Uterus (tissue), 2 donors: ENCODE measurements around the gene TEX264.

Experiments
- POLR2A ChIP-seq, 2 donors: fragments of 450-650 bp; IDR thresholded peaks; one replicate each; pipeline ENCODE4 v1.6.1; 2016; ENCODE audit warnings: antibody characterized with exemption in 2 of 2, mild to moderate bottlenecking in 1 of 2, moderate library complexity in 1 of 2
- TF ChIP-seq, protein P1 (sequence below), 4 experiments: fragments of 200-600 bp in 2 of 4; fragments of 450-650 bp in 2 of 4; sonication (generic) in 2 of 4; IDR thresholded peaks; one replicate each; pipeline ENCODE4 v1.5.1; 2016 to 2019; ENCODE audit warnings: antibody characterized with exemption in 4 of 4, mild to moderate bottlenecking in 2 of 4, moderate library complexity in 1 of 4

DNA sequence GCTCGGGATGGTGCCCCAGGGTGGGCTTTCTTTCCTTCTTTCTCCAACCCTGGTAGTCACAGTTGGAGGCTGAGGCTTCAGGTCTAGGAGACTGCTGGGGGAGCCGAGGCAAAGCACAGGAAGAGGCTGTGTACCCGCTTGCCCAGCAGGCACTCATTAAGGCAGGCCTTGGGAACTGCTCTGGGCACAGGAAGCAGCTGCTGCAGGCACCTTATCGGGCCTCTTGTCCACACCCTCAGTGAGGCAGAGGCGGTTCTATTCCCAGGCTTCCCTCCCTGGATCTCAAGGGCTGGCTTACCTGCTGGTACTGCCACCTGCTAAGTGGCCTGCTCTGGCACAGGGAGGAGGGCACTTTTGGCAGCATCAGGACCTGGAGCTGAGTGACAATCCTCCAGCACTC is 20.0 kb downstream of the TEX264 start:
- TF ChIP-seq, protein P1, sequence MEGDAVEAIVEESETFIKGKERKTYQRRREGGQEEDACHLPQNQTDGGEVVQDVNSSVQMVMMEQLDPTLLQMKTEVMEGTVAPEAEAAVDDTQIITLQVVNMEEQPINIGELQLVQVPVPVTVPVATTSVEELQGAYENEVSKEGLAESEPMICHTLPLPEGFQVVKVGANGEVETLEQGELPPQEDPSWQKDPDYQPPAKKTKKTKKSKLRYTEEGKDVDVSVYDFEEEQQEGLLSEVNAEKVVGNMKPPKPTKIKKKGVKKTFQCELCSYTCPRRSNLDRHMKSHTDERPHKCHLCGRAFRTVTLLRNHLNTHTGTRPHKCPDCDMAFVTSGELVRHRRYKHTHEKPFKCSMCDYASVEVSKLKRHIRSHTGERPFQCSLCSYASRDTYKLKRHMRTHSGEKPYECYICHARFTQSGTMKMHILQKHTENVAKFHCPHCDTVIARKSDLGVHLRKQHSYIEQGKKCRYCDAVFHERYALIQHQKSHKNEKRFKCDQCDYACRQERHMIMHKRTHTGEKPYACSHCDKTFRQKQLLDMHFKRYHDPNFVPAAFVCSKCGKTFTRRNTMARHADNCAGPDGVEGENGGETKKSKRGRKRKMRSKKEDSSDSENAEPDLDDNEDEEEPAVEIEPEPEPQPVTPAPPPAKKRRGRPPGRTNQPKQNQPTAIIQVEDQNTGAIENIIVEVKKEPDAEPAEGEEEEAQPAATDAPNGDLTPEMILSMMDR (IDR thresholded peaks at IDR 0.05): no peak
- no peak for TF ChIP-seq POLR2A (IDR thresholded peaks at IDR 0.05)
